ENCODE measurements around the gene RNF220. TPM values are rescaled to one million over a fixed set of nuclear protein-coding genes. Genes with fewer than 3 reads are reported as not detected.

The RNF220 gene
- polyA plus RNA-seq, 1 of the 3 experiments (the other 2 are of a cell fraction), result 83.7 TPM

- TF ChIP-seq, protein P1, sequence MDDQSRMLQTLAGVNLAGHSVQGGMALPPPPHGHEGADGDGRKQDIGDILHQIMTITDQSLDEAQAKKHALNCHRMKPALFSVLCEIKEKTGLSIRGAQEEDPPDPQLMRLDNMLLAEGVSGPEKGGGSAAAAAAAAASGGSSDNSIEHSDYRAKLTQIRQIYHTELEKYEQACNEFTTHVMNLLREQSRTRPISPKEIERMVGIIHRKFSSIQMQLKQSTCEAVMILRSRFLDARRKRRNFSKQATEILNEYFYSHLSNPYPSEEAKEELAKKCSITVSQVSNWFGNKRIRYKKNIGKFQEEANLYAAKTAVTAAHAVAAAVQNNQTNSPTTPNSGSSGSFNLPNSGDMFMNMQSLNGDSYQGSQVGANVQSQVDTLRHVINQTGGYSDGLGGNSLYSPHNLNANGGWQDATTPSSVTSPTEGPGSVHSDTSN (IDR thresholded peaks at IDR 0.05), result no peak
- no peak for TF ChIP-seq TAF1 (IDR thresholded peaks at IDR 0.05; ENCODE audit: borderline replicate concordance, low read depth, low read length)
- TF ChIP-seq FOXM1 (IDR thresholded peaks at IDR 0.05; ENCODE audit: low read depth), result no peak
- TF ChIP-seq, protein P2, sequence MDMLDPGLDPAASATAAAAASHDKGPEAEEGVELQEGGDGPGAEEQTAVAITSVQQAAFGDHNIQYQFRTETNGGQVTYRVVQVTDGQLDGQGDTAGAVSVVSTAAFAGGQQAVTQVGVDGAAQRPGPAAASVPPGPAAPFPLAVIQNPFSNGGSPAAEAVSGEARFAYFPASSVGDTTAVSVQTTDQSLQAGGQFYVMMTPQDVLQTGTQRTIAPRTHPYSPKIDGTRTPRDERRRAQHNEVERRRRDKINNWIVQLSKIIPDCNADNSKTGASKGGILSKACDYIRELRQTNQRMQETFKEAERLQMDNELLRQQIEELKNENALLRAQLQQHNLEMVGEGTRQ (IDR thresholded peaks at IDR 0.05; ENCODE audit: borderline replicate concordance, low read depth, low read length), result no peak
- TF ChIP-seq EP300 (IDR thresholded peaks at IDR 0.05; ENCODE audit: borderline replicate concordance in 1 of 2, low read depth in 1 of 2, low read length in 1 of 2), result no peak
Observed at GRCh38 chr1:44497422-44498170, 92.5 kb downstream of the RNF220 start (continued).

GRCh38 chr1:44499306-44499705 is 94.3 kb downstream of the RNF220 start:
- TF ChIP-seq SIN3A (IDR thresholded peaks at IDR 0.05; ENCODE audit: borderline replicate concordance, low read depth, low read length) (no peak), RXRA (IDR thresholded peaks at IDR 0.05; ENCODE audit: borderline replicate concordance, low read depth) (no peak), RCOR1 (IDR thresholded peaks at IDR 0.05; ENCODE audit: low read length) (no peak), POLR2AphosphoS5 (IDR thresholded peaks at IDR 0.05; ENCODE audit: low read depth, low read length) (no peak), MAX (IDR thresholded peaks at IDR 0.05; ENCODE audit: low read depth) (no peak), ELF1 (IDR thresholded peaks at IDR 0.05) (no peak), MXI1 (IDR thresholded peaks at IDR 0.05; ENCODE audit: low read depth, low read length) (no peak), TAF1 (IDR thresholded peaks at IDR 0.05; ENCODE audit: borderline replicate concordance, low read depth, low read length) (no peak), NFIC (IDR thresholded peaks at IDR 0.05; ENCODE audit: borderline replicate concordance) (no peak), SMC3 (IDR thresholded peaks at IDR 0.05; ENCODE audit: low read depth, low read length) (no peak), FOSL2 (IDR thresholded peaks at IDR 0.05; ENCODE audit: borderline replicate concordance, low read depth) (no peak), GABPA (IDR thresholded peaks at IDR 0.05; ENCODE audit: low read depth) (no peak)
- TF ChIP-seq, protein P2 (IDR thresholded peaks at IDR 0.05; ENCODE audit: borderline replicate concordance, low read depth, low read length), result no peak
- TF ChIP-seq, protein P3, sequence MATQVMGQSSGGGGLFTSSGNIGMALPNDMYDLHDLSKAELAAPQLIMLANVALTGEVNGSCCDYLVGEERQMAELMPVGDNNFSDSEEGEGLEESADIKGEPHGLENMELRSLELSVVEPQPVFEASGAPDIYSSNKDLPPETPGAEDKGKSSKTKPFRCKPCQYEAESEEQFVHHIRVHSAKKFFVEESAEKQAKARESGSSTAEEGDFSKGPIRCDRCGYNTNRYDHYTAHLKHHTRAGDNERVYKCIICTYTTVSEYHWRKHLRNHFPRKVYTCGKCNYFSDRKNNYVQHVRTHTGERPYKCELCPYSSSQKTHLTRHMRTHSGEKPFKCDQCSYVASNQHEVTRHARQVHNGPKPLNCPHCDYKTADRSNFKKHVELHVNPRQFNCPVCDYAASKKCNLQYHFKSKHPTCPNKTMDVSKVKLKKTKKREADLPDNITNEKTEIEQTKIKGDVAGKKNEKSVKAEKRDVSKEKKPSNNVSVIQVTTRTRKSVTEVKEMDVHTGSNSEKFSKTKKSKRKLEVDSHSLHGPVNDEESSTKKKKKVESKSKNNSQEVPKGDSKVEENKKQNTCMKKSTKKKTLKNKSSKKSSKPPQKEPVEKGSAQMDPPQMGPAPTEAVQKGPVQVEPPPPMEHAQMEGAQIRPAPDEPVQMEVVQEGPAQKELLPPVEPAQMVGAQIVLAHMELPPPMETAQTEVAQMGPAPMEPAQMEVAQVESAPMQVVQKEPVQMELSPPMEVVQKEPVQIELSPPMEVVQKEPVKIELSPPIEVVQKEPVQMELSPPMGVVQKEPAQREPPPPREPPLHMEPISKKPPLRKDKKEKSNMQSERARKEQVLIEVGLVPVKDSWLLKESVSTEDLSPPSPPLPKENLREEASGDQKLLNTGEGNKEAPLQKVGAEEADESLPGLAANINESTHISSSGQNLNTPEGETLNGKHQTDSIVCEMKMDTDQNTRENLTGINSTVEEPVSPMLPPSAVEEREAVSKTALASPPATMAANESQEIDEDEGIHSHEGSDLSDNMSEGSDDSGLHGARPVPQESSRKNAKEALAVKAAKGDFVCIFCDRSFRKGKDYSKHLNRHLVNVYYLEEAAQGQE (IDR thresholded peaks at IDR 0.05; ENCODE audit: low read depth, low read length), result no peak
- TF ChIP-seq, protein P1 (IDR thresholded peaks at IDR 0.05), result no peak
- TF ChIP-seq, protein P4, sequence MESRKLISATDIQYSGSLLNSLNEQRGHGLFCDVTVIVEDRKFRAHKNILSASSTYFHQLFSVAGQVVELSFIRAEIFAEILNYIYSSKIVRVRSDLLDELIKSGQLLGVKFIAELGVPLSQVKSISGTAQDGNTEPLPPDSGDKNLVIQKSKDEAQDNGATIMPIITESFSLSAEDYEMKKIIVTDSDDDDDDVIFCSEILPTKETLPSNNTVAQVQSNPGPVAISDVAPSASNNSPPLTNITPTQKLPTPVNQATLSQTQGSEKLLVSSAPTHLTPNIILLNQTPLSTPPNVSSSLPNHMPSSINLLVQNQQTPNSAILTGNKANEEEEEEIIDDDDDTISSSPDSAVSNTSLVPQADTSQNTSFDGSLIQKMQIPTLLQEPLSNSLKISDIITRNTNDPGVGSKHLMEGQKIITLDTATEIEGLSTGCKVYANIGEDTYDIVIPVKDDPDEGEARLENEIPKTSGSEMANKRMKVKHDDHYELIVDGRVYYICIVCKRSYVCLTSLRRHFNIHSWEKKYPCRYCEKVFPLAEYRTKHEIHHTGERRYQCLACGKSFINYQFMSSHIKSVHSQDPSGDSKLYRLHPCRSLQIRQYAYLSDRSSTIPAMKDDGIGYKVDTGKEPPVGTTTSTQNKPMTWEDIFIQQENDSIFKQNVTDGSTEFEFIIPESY (IDR thresholded peaks at IDR 0.05; ENCODE audit: borderline replicate concordance, low read depth), result no peak
- H3K4me2 ChIP-seq, result no peak overlapping the region
- CTCF ChIA-PET, result interaction anchor here (0.6 kb wide), 1 partner anchor 154 kb away, joined by 3 read pairs; no protein-coding TSS in a partner anchor
- no peaks in the 10 kb centered on the region for H3K9me2 ChIP-seq
- H3K27ac ChIP-seq (ENCODE audit: low read depth in 2 of 2, low read length in 1 of 2), result no peak overlapping the region
- peaks cover 56% of the 10 kb centered on the region for H3K27me3 ChIP-seq (ENCODE audit: insufficient read depth)
- no peak overlapping the region for H3K4me3 ChIP-seq (ENCODE audit: low read depth in 2 of 2, low read length in 1 of 2)
- H3K9me3 ChIP-seq, result no peaks in the 10 kb centered on the region
- H3K9ac ChIP-seq, result no peak overlapping the region
- peaks cover 0 to 4% of the 10 kb centered on the region in 2 experiments; a peak in 1 of 4 replicates for H3K4me1 ChIP-seq (ENCODE audit: control insufficient read depth in 1 of 2, insufficient read depth in 2 of 2, low read depth in 1 of 2, low read length in 1 of 2)
- no peaks in the 10 kb centered on the region for H3F3A ChIP-seq (replicated peaks; ENCODE audit: insufficient read depth)
- DNase-seq, result no peak
- no peaks in the 10 kb centered on the region for H4K20me1 ChIP-seq (ENCODE audit: insufficient read depth)
- WGBS (ENCODE audit: low lambda C conversion rate), result 35% methylated on average over 3 of the region's 3 CpGs
- no peaks in the 10 kb centered on the region for H3K36me3 ChIP-seq (replicated peaks in 1 of 2; ENCODE audit: control insufficient read depth in 1 of 2, insufficient read depth in 2 of 2, low read length in 1 of 2)
- no peak overlapping the region for H2AFZ ChIP-seq (ENCODE audit: low read depth)
- POLR2A ChIA-PET, result no interaction called here
- no peaks in the 10 kb centered on the region for H3K79me2 ChIP-seq (ENCODE audit: insufficient read depth)

All from SK-N-SH (cell line).